ENCODE measurements around the gene ZNF837. TPM values are rescaled to one million over a fixed set of nuclear protein-coding genes. Genes with fewer than 3 reads are reported as not detected.
"Not testable (repeated sequence)": the region's sequence is repeated elsewhere in the genome, so short reads cannot be mapped to it uniquely, and the experiment has no call there.

The ZNF837 gene
- 1 to 10 TPM in 7 of 10 donors, under 1 TPM in 3; 0.36 to 2.7 (median 1.3) TPM for polyA plus RNA-seq (ENCODE audit: insufficient read length in 10 of 10)
- long read RNA-seq, donor 1: 0 reads
- long read RNA-seq, donor 2: 0 reads
- long read RNA-seq, donor 3: 0 reads
- long read RNA-seq, donor 4: 0 reads
- long read RNA-seq, donor 5: 0 reads
- long read RNA-seq, donor 6, partial matches to known transcripts: 0 of 1 reads
- long read RNA-seq, donor 6, other reads (novel, unspliced or antisense): 0 of 1 reads
- long read RNA-seq, donor 7, partial matches to known transcripts: 0 of 1 reads
- long read RNA-seq, donor 7, other reads (novel, unspliced or antisense): 0 of 1 reads
- long read RNA-seq, donor 8: 0 reads
- long read RNA-seq, donor 9: 0 reads

- DNase-seq: peak; percentile 100
Observed at GRCh38 chr19:58380662-58381459, at the start of gene ZNF837. Gene ZNF837, minus strand, starts transcription at chr19:58381030. Its CDS starts 11,698 bp downstream, at chr19:58369332.

GRCh38 chr19:58429745-58430144, 48.9 kb upstream of the ZNF837 start:
- no peak for DNase-seq

DNA sequence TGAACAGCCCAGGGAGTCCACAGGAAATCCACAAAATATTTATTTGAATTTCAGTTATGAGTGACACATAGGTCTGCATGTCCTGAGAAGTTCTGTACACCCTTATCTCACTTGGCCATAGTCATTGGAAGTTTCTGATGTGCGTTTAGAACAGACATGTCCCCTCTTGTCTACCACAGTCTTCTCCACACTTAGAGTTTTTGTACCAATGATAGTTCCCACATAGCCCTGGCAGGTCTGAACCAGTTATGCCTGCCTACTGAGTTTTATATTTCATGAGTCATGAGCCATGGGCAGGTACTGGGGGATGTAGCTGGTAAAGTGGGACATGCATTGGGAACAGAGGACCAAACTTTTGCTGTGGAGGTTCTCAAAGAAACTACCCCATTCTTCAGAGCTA, 47.8 kb upstream of the ZNF837 start:
- DNase-seq: no peak

GRCh38 chr19:58417071-58417470, 36.2 kb upstream of the ZNF837 start:
- no peak for DNase-seq

DNA sequence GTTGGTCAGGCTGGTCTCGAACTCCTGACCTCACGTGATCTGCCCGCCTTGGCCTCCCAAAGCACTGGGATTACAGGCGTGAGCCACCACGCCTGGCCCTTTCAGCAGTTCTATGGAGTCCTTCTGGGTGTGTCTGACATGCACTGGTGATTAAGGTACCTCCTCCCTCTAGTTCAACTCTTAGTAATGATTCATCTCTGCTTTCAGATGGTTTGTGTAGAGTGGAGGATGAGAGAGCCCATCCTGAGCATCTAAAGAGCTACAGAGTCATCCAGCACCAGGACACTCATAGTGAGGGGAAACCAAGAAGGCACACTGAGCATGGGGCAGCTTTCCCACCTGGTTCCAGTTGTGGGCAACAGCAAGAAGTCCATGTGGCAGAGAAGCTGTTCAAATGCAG, 35.8 kb upstream of the ZNF837 start:
- DNase-seq: no peak

DNA sequence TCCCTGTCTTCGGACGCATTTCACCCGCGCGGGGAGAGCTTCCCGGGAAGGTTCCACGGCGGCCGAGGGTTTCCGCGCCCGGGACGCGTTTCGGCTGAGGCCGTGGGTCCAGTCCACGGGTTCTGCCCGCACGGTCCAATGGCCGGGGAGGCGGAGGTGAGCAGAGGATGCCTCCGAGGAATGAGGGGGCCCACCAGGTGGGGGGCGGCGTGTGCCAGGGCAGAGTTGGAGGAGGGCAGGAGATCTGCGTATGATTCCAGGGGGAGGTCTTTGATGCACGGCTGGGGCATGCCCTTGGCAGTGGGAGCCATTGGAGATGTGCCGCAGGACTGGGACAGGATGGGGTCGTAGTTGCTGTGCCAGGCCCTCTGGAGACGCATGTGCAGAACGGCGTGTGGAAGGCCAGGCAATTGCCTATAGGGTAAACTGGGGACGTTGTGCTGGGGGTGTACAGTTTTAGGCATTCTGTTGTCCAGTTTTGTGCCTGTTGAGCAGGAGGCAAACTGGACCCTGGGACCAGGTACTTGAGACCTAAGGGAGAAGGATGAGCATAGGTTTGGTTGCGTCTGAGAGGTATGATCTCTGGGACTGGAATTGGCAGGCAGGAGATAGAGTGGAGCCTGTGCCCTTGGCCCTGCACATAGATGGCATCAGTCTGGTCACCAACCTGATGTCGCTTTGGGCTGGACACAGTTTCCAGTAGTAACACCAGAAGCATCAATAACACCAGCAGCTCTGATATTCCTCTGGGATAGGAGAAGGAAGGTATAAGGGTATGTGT, 28.4 kb upstream of the ZNF837 start:
- DNase-seq: no peak

- peak; percentile 95 to 98 (median 95) for DNase-seq
Observed at GRCh38 chr19:58408152-58409009, 27.6 kb upstream of the ZNF837 start, which contains the start of gene ZNF584. Gene ZNF584, plus strand, starts transcription at chr19:58408649. Its CDS starts 499 bp downstream, at chr19:58409148.

DNA sequence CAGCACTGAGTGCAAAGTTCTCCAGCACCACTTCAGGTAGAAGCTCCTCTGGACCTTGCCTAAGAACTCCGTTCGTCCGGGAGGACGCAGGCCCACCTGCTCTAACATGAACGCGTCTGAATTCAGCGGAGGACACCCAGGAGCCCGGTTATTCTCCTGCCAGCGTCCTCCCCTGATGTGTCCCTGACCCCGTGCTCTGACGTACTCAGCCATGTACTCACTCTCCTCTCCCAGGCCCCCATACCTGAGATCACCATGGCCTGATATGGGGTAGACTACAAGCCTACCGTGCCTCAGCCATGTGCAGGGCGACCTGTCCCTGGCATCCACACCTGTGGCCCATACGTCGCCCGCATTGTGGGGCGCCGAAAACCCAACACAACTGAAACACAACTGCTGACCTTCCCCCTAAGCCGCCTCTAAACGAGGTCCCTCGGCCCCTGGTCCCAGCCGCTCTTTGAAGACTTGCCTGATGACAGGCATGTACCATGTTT, 26.9 kb upstream of the ZNF837 start:
- no peak for DNase-seq

DNA sequence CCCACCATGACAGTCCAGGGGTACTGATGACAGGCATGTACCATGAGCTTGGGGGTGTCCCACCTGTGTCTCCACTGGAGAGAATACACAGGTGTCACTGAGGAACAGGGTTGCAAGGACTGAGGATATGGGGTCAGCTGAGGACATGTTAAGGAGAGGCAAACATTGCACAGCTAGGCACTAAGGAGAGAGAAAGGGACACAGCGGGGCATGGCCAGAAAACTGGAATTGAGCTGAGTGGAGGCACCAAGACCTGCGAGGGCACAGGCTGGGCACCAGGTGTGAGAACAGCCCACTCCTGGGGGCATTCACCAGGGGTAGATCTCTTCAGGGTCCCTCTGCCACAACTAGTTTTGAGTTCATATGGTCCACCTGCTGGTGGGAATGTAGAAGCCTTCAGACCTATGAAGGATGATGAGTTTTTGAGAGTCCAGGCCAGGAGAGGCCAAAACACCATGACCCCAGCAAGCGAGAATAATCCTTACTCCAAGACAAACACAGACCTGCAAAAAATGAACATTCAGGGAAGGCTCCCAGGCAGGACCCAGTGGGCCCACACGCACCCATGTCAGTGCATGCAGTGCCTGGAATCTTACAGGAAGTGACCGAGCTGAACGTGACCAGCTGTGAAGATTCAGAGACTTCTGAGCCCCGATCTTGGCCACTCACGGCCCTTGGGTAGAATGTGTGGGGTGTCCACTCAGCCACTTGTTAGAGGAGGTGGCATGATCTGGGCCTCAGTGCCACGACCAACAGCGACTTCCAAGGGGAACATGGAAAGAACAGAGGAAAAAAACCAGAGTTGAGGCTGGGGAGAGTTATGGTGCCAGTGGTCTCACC, 26.2 kb upstream of the ZNF837 start:
- no peak for DNase-seq

DNA sequence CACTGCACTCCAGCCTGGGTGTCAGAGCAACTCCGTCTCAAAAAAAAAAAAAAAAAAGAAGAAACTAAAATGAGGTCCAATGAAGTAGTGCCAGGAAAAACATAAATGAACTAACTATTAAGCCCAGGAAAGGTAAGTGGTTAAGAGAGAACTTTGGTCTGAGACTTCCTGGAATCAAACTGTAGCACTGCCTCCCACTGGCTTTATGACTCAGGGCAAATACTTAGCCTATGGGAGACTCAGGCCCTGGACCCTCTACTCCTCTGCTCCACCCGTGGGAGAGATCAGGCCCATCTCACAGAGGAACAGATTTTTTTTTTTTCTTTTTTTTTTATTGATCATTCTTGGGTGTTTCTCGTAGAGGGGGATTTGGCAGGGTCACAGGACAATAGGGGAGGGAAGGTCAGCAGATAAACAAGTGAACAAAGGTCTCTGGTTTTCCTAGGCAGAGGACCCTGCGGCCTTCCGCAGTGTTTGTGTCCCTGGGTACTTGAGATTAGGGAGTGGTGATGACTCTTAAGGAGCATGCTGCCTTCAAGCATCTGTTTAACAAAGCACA, 23.2 kb upstream of the ZNF837 start:
- DNase-seq: not testable (repeated sequence)

DNA sequence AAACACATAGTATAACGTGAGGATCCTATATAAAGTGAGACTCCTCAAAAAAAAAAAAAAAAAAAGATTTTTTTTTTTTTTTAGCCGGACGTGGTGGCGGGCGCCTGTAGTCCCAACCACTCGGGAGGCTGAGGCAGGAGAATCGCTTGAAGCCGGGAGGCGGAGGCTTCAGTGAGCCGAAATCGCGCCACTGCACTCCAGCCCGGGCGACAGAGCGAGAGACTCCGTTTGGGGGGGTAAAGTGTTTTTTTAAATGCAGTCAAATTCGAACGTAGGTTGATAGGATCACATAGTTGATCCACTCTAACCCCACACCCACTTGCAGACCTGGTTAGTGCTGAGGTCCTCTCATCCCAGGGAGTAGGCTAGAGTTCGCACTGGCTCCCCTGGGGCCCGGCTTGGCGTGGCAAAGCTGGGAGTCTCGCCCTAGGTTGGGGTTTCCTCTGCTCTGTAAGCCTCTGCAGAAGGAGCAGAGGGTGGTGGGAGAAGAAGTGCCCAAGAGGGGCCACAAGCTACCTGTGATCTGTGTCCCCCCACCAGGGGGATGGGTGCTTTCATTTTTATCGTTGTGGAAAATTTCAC, 21.1 kb upstream of the ZNF837 start:
- DNase-seq: peak in 1 of 3 donors; percentile 19

- peak; percentile 99 to 100 (median 99) for DNase-seq
Observed at GRCh38 chr19:58400916-58401839, 20.3 kb upstream of the ZNF837 start.

DNA sequence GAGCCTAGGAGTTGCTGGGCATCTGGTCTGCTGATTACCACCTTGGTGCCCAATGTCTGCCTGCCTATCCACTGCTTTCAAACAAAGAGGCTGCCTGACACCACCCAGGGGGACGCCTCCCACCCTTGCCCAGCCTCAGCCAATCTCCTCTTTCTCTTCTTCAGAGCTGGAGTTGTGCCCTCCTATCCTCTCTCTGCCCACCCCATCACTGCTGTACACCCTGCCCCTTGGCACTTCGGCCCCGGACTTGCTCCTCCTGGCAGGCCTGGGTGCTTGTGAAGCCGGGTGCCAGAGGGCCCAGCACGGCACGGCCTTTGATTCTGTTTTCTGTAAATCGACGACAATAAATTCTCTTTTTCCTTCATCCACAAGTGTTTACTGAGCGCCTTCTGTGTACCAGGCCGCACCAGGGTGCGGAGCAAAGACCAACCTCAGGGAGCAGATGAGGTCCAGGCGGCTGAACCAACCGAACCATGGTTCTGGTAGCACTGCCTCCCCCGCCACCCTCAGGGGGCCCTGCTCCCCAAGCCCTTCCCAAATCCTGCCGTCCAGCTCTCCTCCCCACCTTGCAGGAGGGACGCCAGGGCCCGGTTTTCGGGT, 19.6 kb upstream of the ZNF837 start:
- no peak for DNase-seq

DNA sequence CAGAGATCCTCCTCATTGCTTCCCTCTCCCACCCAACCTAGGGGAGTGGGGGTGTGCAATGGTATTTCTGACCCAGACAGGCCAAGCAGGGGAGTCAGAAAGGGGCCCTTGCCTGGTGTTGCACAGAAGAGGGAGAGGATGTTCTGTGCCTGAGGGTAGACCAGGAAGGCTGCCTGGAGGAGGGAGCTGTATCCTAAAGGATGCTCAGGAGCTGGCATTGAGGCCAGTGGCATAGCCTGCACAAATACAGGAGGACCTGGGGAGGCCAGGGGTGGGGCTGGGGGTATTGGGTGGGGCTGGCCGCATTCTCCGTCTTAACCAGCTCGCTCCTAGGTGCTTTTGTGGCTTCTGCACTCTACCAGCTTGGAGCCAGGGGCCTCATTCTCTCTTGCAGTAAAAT, 19.1 kb upstream of the ZNF837 start:
- DNase-seq: no peak

GRCh38 chr19:58398545-58398944, 17.7 kb upstream of the ZNF837 start:
- DNase-seq: no peak

DNA sequence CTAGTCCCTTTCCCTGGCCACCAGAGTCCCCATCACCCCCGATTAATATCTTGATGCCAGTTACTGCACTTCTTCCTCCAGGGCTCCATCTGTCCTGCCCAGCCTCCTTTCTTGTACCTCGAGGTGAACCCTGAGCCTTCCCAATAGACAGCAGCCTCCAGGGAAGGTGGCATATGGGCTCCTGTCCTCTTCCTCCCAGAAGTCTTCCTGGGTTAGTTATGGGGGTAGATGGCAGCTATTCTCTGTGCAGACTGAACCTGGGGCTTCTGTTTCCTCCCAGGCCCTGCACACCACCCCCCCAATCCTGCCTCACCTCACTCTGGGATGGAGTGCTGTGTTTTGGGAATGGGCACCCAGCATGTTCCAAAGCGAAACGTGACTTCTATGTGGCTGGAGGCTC, 17.3 kb upstream of the ZNF837 start:
- no peak for DNase-seq

GRCh38 chr19:58397533-58398037, 16.8 kb upstream of the ZNF837 start:
- peak in 1 of 3 donors; percentile 5 for DNase-seq

Measured in muscle of back (tissue), 13 donors.